Mesenchymal stem cell (in vitro differentiated cells and primary cell): ENCODE measurements around the gene BRIX1.

Source experiments
- DNase-seq: peaks from one replicate; pipeline ENCODE4 v3.0.0-alpha.2; 2013
- H2AFZ ChIP-seq: one replicate; pipeline ENCODE4 v1.6.1; 2013; ENCODE audit warnings: low read depth, mild to moderate bottlenecking, control low read depth, inconsistent platforms, low read length, moderate library complexity
- H2AK5ac ChIP-seq: 2 replicates; pipeline ENCODE4 v1.6.1; 2013; ENCODE audit warnings: low read length, moderate library complexity, mild to moderate bottlenecking, inconsistent platforms; ENCODE audit not compliant: severe bottlenecking
- H2BK120ac ChIP-seq: one replicate; pipeline ENCODE4 v1.6.1; 2013; ENCODE audit warnings: low read depth, mild to moderate bottlenecking, inconsistent platforms, low read length, moderate library complexity
- H2BK12ac ChIP-seq, 2 experiments: one replicate each; pipeline ENCODE4 v1.6.1; 2013; ENCODE audit warnings: inconsistent platforms in 2 of 2, low read length in 2 of 2, mild to moderate bottlenecking in 2 of 2, moderate library complexity in 2 of 2, control low read depth in 1 of 2
- H2BK15ac ChIP-seq: one replicate; pipeline ENCODE4 v1.6.1; 2013; ENCODE audit warnings: mild to moderate bottlenecking, low read depth, inconsistent platforms; ENCODE audit not compliant: poor library complexity, severe bottlenecking
- H2BK5ac ChIP-seq: 2 replicates; pipeline ENCODE4 v1.6.1; 2013; ENCODE audit warnings: low read depth, mild to moderate bottlenecking, low read length, control low read depth, inconsistent platforms; ENCODE audit not compliant: poor library complexity, severe bottlenecking
- H3K14ac ChIP-seq, 2 experiments: one replicate each; pipeline ENCODE4 v1.6.1; 2013; ENCODE audit warnings: inconsistent platforms in 2 of 2, low read length in 2 of 2, control low read depth in 1 of 2, mild to moderate bottlenecking in 1 of 2, moderate library complexity in 1 of 2
- H3K18ac ChIP-seq, 2 experiments: one replicate each; pipeline ENCODE4 v1.6.1; 2013; ENCODE audit warnings: inconsistent platforms in 2 of 2, low read length in 2 of 2, control low read depth in 1 of 2, low read depth in 1 of 2, mild to moderate bottlenecking in 1 of 2
- H3K23ac ChIP-seq, 2 experiments: one replicate each; pipeline ENCODE4 v1.6.1; 2013; ENCODE audit warnings: inconsistent platforms in 2 of 2, low read length in 2 of 2, mild to moderate bottlenecking in 2 of 2, moderate library complexity in 2 of 2, control low read depth in 1 of 2
- H3K27ac ChIP-seq: 2 replicates; pipeline ENCODE4 v1.5.1; 2013; ENCODE audit warnings: mild to moderate bottlenecking, moderate library complexity, low read length, control low read depth, inconsistent platforms; ENCODE audit not compliant: poor library complexity, severe bottlenecking
- H3K27me3 ChIP-seq, 2 experiments: 2 replicates each; pipeline versions ENCODE4 v1.6.1 to v1.7.0; 2013; ENCODE audit warnings: low read length in 2 of 2, mild to moderate bottlenecking in 2 of 2, moderate library complexity in 2 of 2, control low read depth in 1 of 2, inconsistent platforms in 1 of 2; ENCODE audit not compliant: control insufficient read depth in 1 of 2, insufficient read depth in 1 of 2
- H3K36me3 ChIP-seq, 2 experiments: 2 replicates each; pipeline versions ENCODE4 v1.6.1 to v1.7.0; 2013; ENCODE audit warnings: low read length in 2 of 2, control low read depth in 1 of 2, inconsistent platforms in 1 of 2, low read depth in 1 of 2, mild to moderate bottlenecking in 1 of 2; ENCODE audit not compliant: insufficient read depth in 2 of 2, control insufficient read depth in 1 of 2
- H3K4ac ChIP-seq, 2 experiments: one replicate each; pipeline ENCODE4 v1.6.1; 2013; ENCODE audit warnings: inconsistent platforms in 2 of 2, low read length in 2 of 2, mild to moderate bottlenecking in 2 of 2, moderate library complexity in 2 of 2, control low read depth in 1 of 2, low read depth in 1 of 2
- H3K4me1 ChIP-seq: 2 replicates; pipeline ENCODE4 v1.6.1; 2013; ENCODE audit warnings: low read depth, low read length, control low read depth; ENCODE audit not compliant: control insufficient read depth, insufficient read depth
- H3K4me2 ChIP-seq: 2 replicates; pipeline ENCODE4 v1.6.1; 2013; ENCODE audit warnings: low read length, mild to moderate bottlenecking, inconsistent platforms; ENCODE audit not compliant: poor library complexity, severe bottlenecking
- H3K4me3 ChIP-seq, 2 experiments: 2 replicates each; pipeline versions ENCODE4 v1.5.1 to v1.7.0; 2013; ENCODE audit warnings: low read length in 2 of 2, mild to moderate bottlenecking in 2 of 2, control low read depth in 1 of 2, low read depth in 1 of 2; ENCODE audit not compliant: insufficient read depth in 1 of 2
- H3K79me1 ChIP-seq: replicated peaks from 2 replicates; pipeline ENCODE4 v1.6.1; 2013; ENCODE audit warnings: mild to moderate bottlenecking, control low read depth, low read length, inconsistent platforms; ENCODE audit not compliant: poor library complexity, severe bottlenecking
- H3K9ac ChIP-seq: 2 replicates; pipeline ENCODE4 v1.7.0; 2013; ENCODE audit warnings: mild to moderate bottlenecking, low read length, moderate library complexity
- H3K9me3 ChIP-seq: 2 replicates; pipeline ENCODE4 v1.7.0; 2013; ENCODE audit warnings: mild to moderate bottlenecking, low read length; ENCODE audit not compliant: control insufficient read depth
- H4K8ac ChIP-seq: one replicate; pipeline ENCODE4 v1.6.1; 2013; ENCODE audit warnings: inconsistent platforms, mild to moderate bottlenecking, low read length, moderate library complexity
- H4K91ac ChIP-seq: one replicate; pipeline ENCODE4 v1.6.1; 2013; ENCODE audit warnings: mild to moderate bottlenecking, low read length, inconsistent platforms
- WGBS: methylation state at CpG from one replicate; pipeline ENCODE4 v1.1.7; 2013; ENCODE audit warnings: mixed read lengths; 5-methylcytosine and 5-hydroxymethylcytosine counted together

Gene BRIX1

DNA sequence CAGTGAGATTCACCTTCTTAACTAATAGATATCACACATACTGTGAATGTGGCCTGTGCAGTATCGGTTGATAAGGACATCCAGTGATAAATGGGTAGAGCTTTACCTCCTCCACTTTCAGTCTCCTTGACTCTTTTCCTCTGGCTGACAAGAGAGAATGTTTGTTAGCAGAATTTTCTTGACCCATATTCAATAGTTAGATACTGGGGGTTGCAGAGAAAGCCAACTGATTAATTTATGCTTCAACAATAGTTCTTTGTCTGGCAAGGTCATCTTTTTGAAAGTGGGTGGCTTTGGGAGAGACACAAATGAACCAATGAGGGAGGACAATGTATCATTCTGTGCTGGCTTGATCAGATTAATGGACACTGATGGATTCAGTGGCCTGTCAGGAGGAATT, 46.3 kb upstream of the BRIX1 start:
- H3K4me2 ChIP-seq, result no peak overlapping the region
- no peak for DNase-seq
- H3K79me1 ChIP-seq, result no peaks in the 10 kb centered on the region

DNA sequence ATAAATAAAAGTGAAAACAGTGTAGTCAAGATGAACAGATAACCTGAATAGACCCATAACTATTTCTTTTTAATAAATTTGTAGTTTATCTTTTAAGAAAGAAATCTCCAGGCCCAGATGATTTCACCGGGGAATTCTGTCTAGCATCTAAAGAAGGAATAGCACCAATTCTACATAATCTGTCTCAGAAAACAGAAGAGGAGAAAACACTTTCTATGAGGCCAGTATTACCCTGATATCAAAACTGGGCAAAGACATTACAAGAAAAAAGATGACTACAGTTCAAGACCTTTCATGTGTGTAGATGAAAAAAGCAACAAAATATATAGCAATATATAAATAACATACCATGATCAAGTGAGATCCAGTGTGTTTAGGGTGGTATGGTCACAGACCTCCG, 45.1 kb upstream of the BRIX1 start:
- Histone ChIP-seq H3K23ac (no peak overlapping the region), H3K4me2 (no peak overlapping the region), H3K14ac (no peak overlapping the region), H2BK15ac (no peak overlapping the region), H2BK120ac (no peak overlapping the region), H3K4me3 (no peak overlapping the region), H3K4ac (no peak overlapping the region), H2BK5ac (no peak overlapping the region), H2AK5ac (no peak overlapping the region), H3K9me3 (peaks cover under 1% of the 10 kb centered on the region), H3K27ac (no peak overlapping the region), H3K79me1 (no peaks in the 10 kb centered on the region), H3K36me3 (no peaks in the 10 kb centered on the region), H3K9ac (no peak overlapping the region), H3K4me1 (no peaks in the 10 kb centered on the region), H2BK12ac (no peak overlapping the region), H3K18ac (no peak overlapping the region), H4K8ac (no peak overlapping the region), H4K91ac (no peak overlapping the region), H2AFZ (no peak overlapping the region), H3K27me3 (no peaks in the 10 kb centered on the region)
- no peak for DNase-seq
- WGBS, result no CpG with 5 or more reads among the region's 2 CpGs

More for the DNA sequence above, 46.3 kb upstream of the BRIX1 start:
- Histone ChIP-seq H3K18ac (no peak overlapping the region), H2AFZ (no peak overlapping the region), H3K36me3 (no peaks in the 10 kb centered on the region), H3K27me3 (no peaks in the 10 kb centered on the region), H3K4ac (no peak overlapping the region), H4K91ac (no peak overlapping the region), H2BK5ac (no peak overlapping the region), H2BK12ac (no peak overlapping the region), H3K4me1 (no peaks in the 10 kb centered on the region), H3K23ac (no peak overlapping the region), H2BK120ac (no peak overlapping the region), H3K9me3 (no peaks in the 10 kb centered on the region), H3K9ac (no peak overlapping the region), H2BK15ac (no peak overlapping the region), H3K14ac (no peak overlapping the region), H3K4me3 (no peak overlapping the region), H2AK5ac (no peak overlapping the region), H3K27ac (no peak overlapping the region), H4K8ac (no peak overlapping the region)
- WGBS, result 100% methylated on average over 1 of the region's 1 CpG

- no peak overlapping the region for H3K14ac ChIP-seq
- H4K91ac ChIP-seq, result no peak overlapping the region
- no peak overlapping the region for H2BK15ac ChIP-seq
- no peak overlapping the region for H3K4ac ChIP-seq
- H3K18ac ChIP-seq, result no peak overlapping the region
- peaks cover 15% of the 10 kb centered on the region for H3K9me3 ChIP-seq
- no peak overlapping the region for H3K4me2 ChIP-seq
- H3K4me1 ChIP-seq, result no peaks in the 10 kb centered on the region
- no peak overlapping the region for H2BK12ac ChIP-seq
- H3K36me3 ChIP-seq, result no peaks in the 10 kb centered on the region
- H3K27me3 ChIP-seq, result no peaks in the 10 kb centered on the region
- H3K9ac ChIP-seq, result no peak overlapping the region
- no peak overlapping the region for H3K4me3 ChIP-seq
- no peak overlapping the region for H2AK5ac ChIP-seq
- DNase-seq, result no peak
- no peak overlapping the region for H2BK5ac ChIP-seq
- no peaks in the 10 kb centered on the region for H3K79me1 ChIP-seq
- no peak overlapping the region for H2AFZ ChIP-seq
- H3K23ac ChIP-seq, result no peak overlapping the region
- no peak overlapping the region for H4K8ac ChIP-seq
- H2BK120ac ChIP-seq, result no peak overlapping the region
- no peak overlapping the region for H3K27ac ChIP-seq
Measured at GRCh38 chr5:34876275-34876674, 39.2 kb upstream of the BRIX1 start.

- Histone ChIP-seq H2BK5ac (no peak overlapping the region), H4K8ac (no peak overlapping the region), H3K27ac (no peak overlapping the region), H2AK5ac (no peak overlapping the region), H3K4me3 (no peak overlapping the region), H3K4ac (no peak overlapping the region), H3K27me3 (no peaks in the 10 kb centered on the region), H3K14ac (no peak overlapping the region), H3K9ac (no peak overlapping the region), H2BK15ac (no peak overlapping the region), H3K79me1 (no peaks in the 10 kb centered on the region), H2AFZ (no peak overlapping the region), H3K18ac (no peak overlapping the region), H3K36me3 (no peaks in the 10 kb centered on the region), H3K4me1 (no peaks in the 10 kb centered on the region), H2BK12ac (no peak overlapping the region), H3K9me3 (peaks cover 8% of the 10 kb centered on the region), H3K23ac (no peak overlapping the region), H2BK120ac (no peak overlapping the region), H4K91ac (no peak overlapping the region), H3K4me2 (no peak overlapping the region)
- no peak for DNase-seq
Measured at GRCh38 chr5:34881246-34881645, 34.3 kb upstream of the BRIX1 start.
